Gastrocnemius medialis (tissue), 4 donors: ENCODE data around the gene GRIK3. TPM values are rescaled to one million over a fixed set of nuclear protein-coding genes. Genes with fewer than 3 reads are reported as not detected.

Experiments used
- ATAC-seq, 2 donors: fragments of 150-250 bp; one replicate each; pipeline ENCODE4 v1.9.1; 2016
- DNase-seq, 2 donors: peaks; one replicate each; pipeline ENCODE4 v3.0.0-alpha.2; 2019
- H3K27ac ChIP-seq, 4 donors: fragments of 200-600 bp; sonication (generic); 1 replicate in 1 of 4; 2 replicates in 3 of 4; pipeline ENCODE4 v1.5.1; 2016 to 2018; ENCODE audit warnings: mild to moderate bottlenecking in 2 of 4, moderate library complexity in 1 of 4
- H3K27me3 ChIP-seq, 3 donors: fragments of 200-600 bp; sonication (generic) in 2 of 3; 1 replicate in 1 of 3; 2 replicates in 2 of 3; pipeline versions ENCODE4 v1.5.1 to v1.6.0; 2016 to 2019; ENCODE audit warnings: mild to moderate bottlenecking in 1 of 3, moderate library complexity in 1 of 3
- H3K36me3 ChIP-seq, 2 donors: fragments of 200-600 bp; sonication (generic) in 1 of 2; one replicate each; pipeline ENCODE4 v1.5.1; 2017 to 2018
- H3K4me1 ChIP-seq, 2 donors: fragments of 200-600 bp; sonication (generic) in 1 of 2; one replicate each; pipeline ENCODE4 v1.5.1; 2016 to 2017; ENCODE audit warnings: mild to moderate bottlenecking in 2 of 2
- H3K4me3 ChIP-seq, 4 donors: fragments of 200-600 bp; sonication (generic) in 3 of 4; 1 replicate in 1 of 4; 2 replicates in 3 of 4; pipeline ENCODE4 v1.5.1; 2016 to 2019; ENCODE audit warnings: mild to moderate bottlenecking in 2 of 4
- H3K9me3 ChIP-seq, 3 donors: fragments of 200-600 bp; sonication (generic) in 2 of 3; 1 replicate in 1 of 3; 2 replicates in 2 of 3; pipeline ENCODE4 v1.5.1; 2016 to 2019
- POLR2A ChIP-seq, 2 donors: fragments of 450-650 bp; IDR thresholded peaks; one replicate each; pipeline ENCODE4 v1.6.1; 2017; ENCODE audit warnings: antibody characterized with exemption in 2 of 2, mild to moderate bottlenecking in 2 of 2, moderate library complexity in 2 of 2
- in situ Hi-C, 4 donors: fragments of 200-750 bp; cut with MboI; loops; one replicate each; pipeline versions ENCODE4 v1.15.0 to v1.8.0; 2017; ENCODE audit warnings: low sequenced_read_pairs in 4 of 4
- intact Hi-C: fragments of 100-400 bp; cut with DNase I; formaldehyde crosslinking; loops from one replicate; pipeline ENCODE4 v1.15.1; 2023; ENCODE audit warnings: low total_unique reads
- total RNA-seq, 4 donors: library from RNA; depleted of rRNA; stranded (reverse); fragments of >200 nt; gene quantifications; one replicate each; pipeline versions ENCODE4 v1.1.0 to v1.2.3, GENCODE V29; 2016
- TF ChIP-seq, protein P1 (sequence below), 5 experiments: fragments of 450-650 bp in 3 of 5; fragments of 200-600 bp in 2 of 5; sonication (generic) in 2 of 5; IDR thresholded peaks in 4 of 5; conservative IDR thresholded peaks in 1 of 5; 1 replicate in 4 of 5; 2 replicates in 1 of 5; pipeline ENCODE4 v1.5.1; 2016 to 2019; ENCODE audit warnings: antibody characterized with exemption in 5 of 5, mild to moderate bottlenecking in 3 of 5, moderate library complexity in 3 of 5

The GRIK3 gene
- total RNA-seq, 4 donors from 2014 or later: 0.13 to 0.22 (median 0.13) TPM; not detected in 1

DNA sequence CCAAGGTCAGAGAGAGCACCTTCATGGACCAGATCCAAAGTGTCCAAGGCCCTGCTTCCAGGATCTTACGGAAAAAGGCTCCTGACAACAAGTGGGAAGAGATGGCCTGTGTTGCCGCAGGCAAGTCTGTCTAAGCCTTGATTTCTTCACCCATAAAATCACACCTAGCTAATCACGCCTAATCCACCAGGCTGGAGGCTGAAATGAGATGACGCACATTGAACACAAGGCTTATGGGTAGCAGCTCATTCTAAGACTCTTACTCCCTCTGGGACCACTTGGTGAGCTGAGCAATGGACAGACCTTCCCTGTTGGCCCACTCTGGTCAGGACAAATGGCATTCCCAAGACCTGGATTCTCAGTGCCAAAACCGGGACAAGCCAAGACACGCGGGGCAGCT lies 38.2 kb downstream of the GRIK3 start:
- no peak for ATAC-seq
- in situ Hi-C loops: no loop called here

DNA sequence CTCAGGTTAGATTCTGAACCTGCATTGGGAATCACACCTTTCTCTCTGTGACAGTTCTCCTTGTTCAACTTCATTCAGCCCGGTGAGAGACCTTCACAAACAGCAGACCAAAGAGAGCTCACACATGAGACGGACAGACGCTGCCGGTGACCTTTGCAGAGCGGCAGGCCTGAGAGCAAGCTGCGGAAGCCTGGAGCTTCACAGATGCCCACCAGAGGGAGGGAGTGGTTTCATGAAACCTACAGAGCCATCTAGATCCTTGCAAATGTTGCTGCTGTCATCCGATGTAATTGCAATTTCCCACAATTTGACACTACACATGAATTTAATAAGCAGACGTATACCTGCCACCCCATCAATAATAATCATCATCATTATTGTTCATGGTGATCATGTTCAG lies 39.4 kb downstream of the GRIK3 start:
- Histone ChIP-seq H3K27ac (no peak overlapping the region), H3K27me3 (peaks cover 0 to 5% (median 0%) of the 10 kb centered on the region in 3 donors), H3K9me3 (no peaks in the 10 kb centered on the region), H3K4me3 (no peak overlapping the region), H3K36me3 (no peaks in the 10 kb centered on the region), H3K4me1 (no peaks in the 10 kb centered on the region)
- DNase-seq: no peak
- intact Hi-C loops: no loop called here
- no peak for ATAC-seq
- TF ChIP-seq, protein P1, sequence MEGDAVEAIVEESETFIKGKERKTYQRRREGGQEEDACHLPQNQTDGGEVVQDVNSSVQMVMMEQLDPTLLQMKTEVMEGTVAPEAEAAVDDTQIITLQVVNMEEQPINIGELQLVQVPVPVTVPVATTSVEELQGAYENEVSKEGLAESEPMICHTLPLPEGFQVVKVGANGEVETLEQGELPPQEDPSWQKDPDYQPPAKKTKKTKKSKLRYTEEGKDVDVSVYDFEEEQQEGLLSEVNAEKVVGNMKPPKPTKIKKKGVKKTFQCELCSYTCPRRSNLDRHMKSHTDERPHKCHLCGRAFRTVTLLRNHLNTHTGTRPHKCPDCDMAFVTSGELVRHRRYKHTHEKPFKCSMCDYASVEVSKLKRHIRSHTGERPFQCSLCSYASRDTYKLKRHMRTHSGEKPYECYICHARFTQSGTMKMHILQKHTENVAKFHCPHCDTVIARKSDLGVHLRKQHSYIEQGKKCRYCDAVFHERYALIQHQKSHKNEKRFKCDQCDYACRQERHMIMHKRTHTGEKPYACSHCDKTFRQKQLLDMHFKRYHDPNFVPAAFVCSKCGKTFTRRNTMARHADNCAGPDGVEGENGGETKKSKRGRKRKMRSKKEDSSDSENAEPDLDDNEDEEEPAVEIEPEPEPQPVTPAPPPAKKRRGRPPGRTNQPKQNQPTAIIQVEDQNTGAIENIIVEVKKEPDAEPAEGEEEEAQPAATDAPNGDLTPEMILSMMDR (IDR thresholded peaks at IDR 0.05 in 4 of 5, conservative IDR thresholded peaks at IDR 0.05 in 1 of 5): no peak
- no peak for TF ChIP-seq POLR2A (IDR thresholded peaks at IDR 0.05)
- in situ Hi-C loops: no loop called here

More for the DNA sequence above, 38.2 kb downstream of the GRIK3 start:
- Histone ChIP-seq H3K27ac (no peak overlapping the region), H3K4me3 (no peak overlapping the region), H3K9me3 (no peaks in the 10 kb centered on the region), H3K27me3 (peaks cover 0 to 5% (median 0%) of the 10 kb centered on the region in 3 donors), H3K36me3 (no peaks in the 10 kb centered on the region), H3K4me1 (no peaks in the 10 kb centered on the region)
- no peak for DNase-seq
- TF ChIP-seq, protein P1 (IDR thresholded peaks at IDR 0.05 in 4 of 5, conservative IDR thresholded peaks at IDR 0.05 in 1 of 5): no peak
- no peak for TF ChIP-seq POLR2A (IDR thresholded peaks at IDR 0.05)
- intact Hi-C loops: no loop called here

GRCh38 chr1:36994294-36994693 lies 40.0 kb downstream of the GRIK3 start:
- H3K9me3 ChIP-seq: no peaks in the 10 kb centered on the region
- H3K27ac ChIP-seq: no peak overlapping the region
- intact Hi-C loops: no loop called here
- no peak overlapping the region for H3K4me3 ChIP-seq
- in situ Hi-C loops: no loop called here
- H3K4me1 ChIP-seq: no peaks in the 10 kb centered on the region
- ATAC-seq (no peak), DNase-seq (no peak)
- H3K36me3 ChIP-seq: no peaks in the 10 kb centered on the region
- TF ChIP-seq, protein P1 (IDR thresholded peaks at IDR 0.05 in 4 of 5, conservative IDR thresholded peaks at IDR 0.05 in 1 of 5): no peak
- no peak for TF ChIP-seq POLR2A (IDR thresholded peaks at IDR 0.05)
- H3K27me3 ChIP-seq: peaks cover 0 to 5% (median 0%) of the 10 kb centered on the region in 3 donors

- TF ChIP-seq POLR2A (IDR thresholded peaks at IDR 0.05): no peak
- TF ChIP-seq, protein P1 (IDR thresholded peaks at IDR 0.05 in 4 of 5, conservative IDR thresholded peaks at IDR 0.05 in 1 of 5): no peak
- H3K36me3 ChIP-seq: no peaks in the 10 kb centered on the region
- peaks cover 0 to 5% (median 0%) of the 10 kb centered on the region in 3 donors for H3K27me3 ChIP-seq
- DNase-seq: no peak
- H3K9me3 ChIP-seq: no peaks in the 10 kb centered on the region
- H3K4me3 ChIP-seq: no peak overlapping the region
- no peak for ATAC-seq
- no peaks in the 10 kb centered on the region for H3K4me1 ChIP-seq
- in situ Hi-C loops: no loop called here
- no peak overlapping the region for H3K27ac ChIP-seq
- intact Hi-C loops: no loop called here
Observed at GRCh38 chr1:36992139-36992943, 42.0 kb downstream of the GRIK3 start.
